Measurements from ENCODE around the gene WIPI1. TPM values are rescaled to one million over a fixed set of nuclear protein-coding genes. Genes with fewer than 3 reads are reported as not detected.

WIPI1 gene
- total RNA-seq: 198 and 241 TPM in 2 replicates

GRCh38 chr17:68457168-68457538 lies at the start of gene WIPI1:
Gene WIPI1, minus strand, starts transcription at chr17:68457496. Its CDS starts 75 bp downstream, at chr17:68457421.

Small RNA genes within 50 kb of the gene (small RNA-seq; reads per million reads assigned to genes)
- not detected for gene MIR635

Other genes with a start within 250 kb of the WIPI1 start
- gene AMZ2, start 209.5 kb downstream of the WIPI1 start, total RNA-seq: 75.1 and 77.7 TPM in 2 replicates
- gene SLC16A6, start 166.4 kb downstream of the WIPI1 start, total RNA-seq: 0.61 and 3.4 TPM in 2 replicates
- gene ARSG, start 166.0 kb downstream of the WIPI1 start, total RNA-seq: 6.8 and 7.4 TPM in 2 replicates
- gene PRKAR1A, start 54.9 kb upstream of the WIPI1 start, total RNA-seq: 230 and 238 TPM in 2 replicates
- gene FAM20A, start 143.9 kb upstream of the WIPI1 start, total RNA-seq: 6.7 and 8.1 TPM in 2 replicates

Data from hair follicle dermal papilla cell (primary cell).